ENCODE results near the gene NYAP2. TPM values are rescaled to one million over a fixed set of nuclear protein-coding genes. Genes with fewer than 3 reads are reported as not detected.

NYAP2 gene
- total and polyA plus RNA-seq, 2 of the 4 experiments (the other 2 are of a cell fraction): not detected

DNA sequence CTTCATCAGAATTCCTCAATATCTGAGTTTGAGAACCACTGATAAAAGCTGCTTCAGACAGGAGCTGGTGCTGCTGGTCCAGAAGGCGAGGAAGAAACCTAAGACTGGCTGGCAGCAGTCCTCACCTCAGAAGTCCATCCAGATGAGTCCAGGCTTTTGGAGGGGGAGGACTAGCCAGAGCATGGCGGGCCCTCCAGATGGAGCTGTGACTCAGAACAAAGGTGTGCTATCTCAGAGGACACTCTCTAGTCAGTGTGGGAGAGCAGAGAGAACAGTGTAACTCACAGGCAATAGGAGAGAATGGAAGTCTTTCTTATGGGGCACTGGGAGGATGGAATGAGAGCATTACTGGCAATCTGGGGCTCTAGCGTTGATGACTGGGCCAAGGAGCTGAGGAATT is 191.4 kb downstream of the NYAP2 start:
- Histone ChIP-seq H3K4me3 (ENCODE audit: insufficient read depth, low read depth, low read length) (no peak overlapping the region), H3K79me1 (ENCODE audit: low read depth in 1 of 2, low read length in 2 of 2) (no peaks in the 10 kb centered on the region), H3K23ac (ENCODE audit: low read depth, low read length) (no peak overlapping the region), H3K4me1 (ENCODE audit: control insufficient read depth, insufficient read depth, low read length) (no peaks in the 10 kb centered on the region), H3K9me3 (ENCODE audit: control insufficient read depth, insufficient read depth, low read length) (no peaks in the 10 kb centered on the region), H2AK9ac (replicated peaks; ENCODE audit: low read depth, low read length, poor library complexity) (no peak overlapping the region), H2BK120ac (ENCODE audit: low read depth, low read length) (no peak overlapping the region), H2AFZ (replicated peaks; ENCODE audit: low read length, poor library complexity) (no peak overlapping the region), H3K27ac (ENCODE audit: insufficient read depth, low read length) (no peak overlapping the region), H3K36me3 (ENCODE audit: control insufficient read depth, insufficient read depth, low read length) (no peaks in the 10 kb centered on the region), H3K27me3 (ENCODE audit: control insufficient read depth, insufficient read depth, low read length) (no peaks in the 10 kb centered on the region), H3K56ac (ENCODE audit: extremely low read depth, insufficient read depth, low read length) (no peak overlapping the region), H3K18ac (ENCODE audit: low read depth, low read length) (no peak overlapping the region), H4K8ac (ENCODE audit: low read depth in 2 of 2, low read length in 2 of 2) (no peak overlapping the region), H2AK5ac (ENCODE audit: low read depth, low read length) (no peak overlapping the region), H3K14ac (replicated peaks; ENCODE audit: low read depth, low read length) (no peak overlapping the region), H3K4ac (ENCODE audit: low read depth, low read length) (no peak overlapping the region), H3K9ac (ENCODE audit: low read depth, low read length) (no peak overlapping the region), H3K9me1 (ENCODE audit: insufficient read depth, low read length) (no peaks in the 10 kb centered on the region), H2BK15ac (ENCODE audit: low read depth, low read length) (no peak overlapping the region), H4K91ac (ENCODE audit: insufficient read depth, low read depth, low read length) (no peak overlapping the region), H2BK5ac (ENCODE audit: low read depth, low read length, poor library complexity, severe bottlenecking) (no peak overlapping the region), H2BK20ac (ENCODE audit: low read depth, low read length) (no peak overlapping the region), H4K5ac (ENCODE audit: low read depth, low read length) (no peak overlapping the region), H4K20me1 (ENCODE audit: insufficient read depth, low read length) (no peaks in the 10 kb centered on the region), H3K4me2 (ENCODE audit: low read depth, low read length) (no peak overlapping the region)
- WGBS, 2 experiments (ENCODE audit: extremely low coverage in 2 of 2, insufficient read length in 1 of 2): 75% methylated on average over 1 of the region's 3 CpGs; no CpG with 5 or more reads in 1 of the 2 experiments
- BruUV-seq (replicated peaks): no TSS peak
- dilution Hi-C loops (cut with HindIII; ENCODE audit: low sequenced_read_pairs, unreplicated experiment) (no loop called here), in situ Hi-C loops (cut with MboI; ENCODE audit: low sequenced_read_pairs) (no loop called here), intact Hi-C loops (cut with micrococcal nuclease) (no loop called here)
- ChIA-PET CTCF (no interaction called here), POLR2A (ENCODE audit: unreplicated experiment) (no interaction called here)
- no peak for ATAC-seq (ENCODE audit: low read depth)
- DNase-seq: no peak
- TF ChIP-seq RAD21 (IDR thresholded peaks at IDR 0.05; ENCODE audit: low read length) (no peak), CEBPB (IDR thresholded peaks at IDR 0.05; ENCODE audit: low read depth, low read length) (no peak), RCOR1 (IDR thresholded peaks at IDR 0.05; ENCODE audit: insufficient replicate concordance, low read length) (no peak), RFX5 (IDR thresholded peaks at IDR 0.05; ENCODE audit: low read depth, low read length) (no peak), CHD1 (IDR thresholded peaks at IDR 0.05; ENCODE audit: low read depth, low read length) (no peak), MXI1 (IDR thresholded peaks at IDR 0.05; ENCODE audit: borderline replicate concordance, low read depth, low read length) (no peak), NFE2L2 (IDR thresholded peaks at IDR 0.05; ENCODE audit: low read depth, low read length) (no peak), POLR2A (IDR thresholded peaks at IDR 0.05; ENCODE audit: low read depth, low read length) (no peak), BHLHE40 (IDR thresholded peaks at IDR 0.05; ENCODE audit: low read depth, low read length) (no peak), MAFK (IDR thresholded peaks at IDR 0.05; ENCODE audit: low read depth, low read length) (no peak)
- TF ChIP-seq, protein P1, sequence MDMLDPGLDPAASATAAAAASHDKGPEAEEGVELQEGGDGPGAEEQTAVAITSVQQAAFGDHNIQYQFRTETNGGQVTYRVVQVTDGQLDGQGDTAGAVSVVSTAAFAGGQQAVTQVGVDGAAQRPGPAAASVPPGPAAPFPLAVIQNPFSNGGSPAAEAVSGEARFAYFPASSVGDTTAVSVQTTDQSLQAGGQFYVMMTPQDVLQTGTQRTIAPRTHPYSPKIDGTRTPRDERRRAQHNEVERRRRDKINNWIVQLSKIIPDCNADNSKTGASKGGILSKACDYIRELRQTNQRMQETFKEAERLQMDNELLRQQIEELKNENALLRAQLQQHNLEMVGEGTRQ (IDR thresholded peaks at IDR 0.05; ENCODE audit: low read depth, low read length): no peak
- TF ChIP-seq, protein P2, sequence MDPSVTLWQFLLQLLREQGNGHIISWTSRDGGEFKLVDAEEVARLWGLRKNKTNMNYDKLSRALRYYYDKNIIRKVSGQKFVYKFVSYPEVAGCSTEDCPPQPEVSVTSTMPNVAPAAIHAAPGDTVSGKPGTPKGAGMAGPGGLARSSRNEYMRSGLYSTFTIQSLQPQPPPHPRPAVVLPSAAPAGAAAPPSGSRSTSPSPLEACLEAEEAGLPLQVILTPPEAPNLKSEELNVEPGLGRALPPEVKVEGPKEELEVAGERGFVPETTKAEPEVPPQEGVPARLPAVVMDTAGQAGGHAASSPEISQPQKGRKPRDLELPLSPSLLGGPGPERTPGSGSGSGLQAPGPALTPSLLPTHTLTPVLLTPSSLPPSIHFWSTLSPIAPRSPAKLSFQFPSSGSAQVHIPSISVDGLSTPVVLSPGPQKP (IDR thresholded peaks at IDR 0.05; ENCODE audit: borderline replicate concordance, low read depth, low read length): no peak
